ENCODE results near the gene TIAM2. TPM values are rescaled to one million over a fixed set of nuclear protein-coding genes. Genes with fewer than 3 reads are reported as not detected.

The TIAM2 gene
- total and polyA plus RNA-seq, 8 donors, result 1.1 to 44.2 (median 5.5) TPM

DNA sequence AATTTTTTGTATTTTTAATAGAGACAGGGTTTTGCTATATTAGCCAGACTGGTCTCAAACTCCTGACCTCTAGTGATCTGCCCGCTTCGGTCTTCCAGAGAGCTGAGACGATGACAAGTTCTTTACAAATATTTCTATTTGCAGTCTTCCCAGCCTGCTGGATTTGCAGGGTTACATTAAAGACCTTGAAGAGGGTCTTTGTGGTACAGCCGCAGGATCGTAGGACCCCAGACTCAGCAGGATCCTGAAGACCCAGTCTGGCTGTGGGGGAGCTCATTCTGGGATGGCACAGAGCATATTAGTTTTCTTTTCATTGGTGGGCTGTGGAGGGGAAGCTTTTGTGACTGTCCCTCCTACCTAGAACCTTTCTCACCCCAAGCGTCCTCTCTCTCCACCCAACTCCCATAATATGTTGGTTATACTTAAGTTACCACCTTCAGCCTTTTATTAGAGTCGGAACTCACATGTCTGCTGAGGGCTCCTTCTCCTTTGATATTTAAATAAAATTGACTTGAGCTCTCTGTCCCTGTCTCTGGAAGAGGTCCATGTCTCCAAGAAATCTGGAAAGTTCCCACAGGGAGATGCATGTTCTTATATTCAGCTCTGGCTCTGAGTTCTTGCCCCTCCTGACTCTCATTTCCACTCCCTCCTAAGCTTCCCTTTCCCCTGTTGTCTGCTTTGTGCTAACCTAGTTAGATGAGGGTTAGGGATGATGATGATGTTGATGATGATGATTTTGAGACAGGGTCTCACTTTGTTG is 72.0 kb downstream of the TIAM2 start:
- DNase-seq, result no peak
- Histone ChIP-seq H3K27me3 (no peaks in the 10 kb centered on the region), H3K27ac (no peak overlapping the region), H3K4me1 (no peaks in the 10 kb centered on the region), H3K9me3 (no peaks in the 10 kb centered on the region), H3K4me3 (no peak overlapping the region), H3K36me3 (no peaks in the 10 kb centered on the region)
- no peak for TF ChIP-seq POLR2AphosphoS5 (IDR thresholded peaks at IDR 0.05)
- no peak for TF ChIP-seq EP300 (IDR thresholded peaks at IDR 0.05)
- no peak for TF ChIP-seq POLR2A (IDR thresholded peaks at IDR 0.05)
- TF ChIP-seq, protein P1, sequence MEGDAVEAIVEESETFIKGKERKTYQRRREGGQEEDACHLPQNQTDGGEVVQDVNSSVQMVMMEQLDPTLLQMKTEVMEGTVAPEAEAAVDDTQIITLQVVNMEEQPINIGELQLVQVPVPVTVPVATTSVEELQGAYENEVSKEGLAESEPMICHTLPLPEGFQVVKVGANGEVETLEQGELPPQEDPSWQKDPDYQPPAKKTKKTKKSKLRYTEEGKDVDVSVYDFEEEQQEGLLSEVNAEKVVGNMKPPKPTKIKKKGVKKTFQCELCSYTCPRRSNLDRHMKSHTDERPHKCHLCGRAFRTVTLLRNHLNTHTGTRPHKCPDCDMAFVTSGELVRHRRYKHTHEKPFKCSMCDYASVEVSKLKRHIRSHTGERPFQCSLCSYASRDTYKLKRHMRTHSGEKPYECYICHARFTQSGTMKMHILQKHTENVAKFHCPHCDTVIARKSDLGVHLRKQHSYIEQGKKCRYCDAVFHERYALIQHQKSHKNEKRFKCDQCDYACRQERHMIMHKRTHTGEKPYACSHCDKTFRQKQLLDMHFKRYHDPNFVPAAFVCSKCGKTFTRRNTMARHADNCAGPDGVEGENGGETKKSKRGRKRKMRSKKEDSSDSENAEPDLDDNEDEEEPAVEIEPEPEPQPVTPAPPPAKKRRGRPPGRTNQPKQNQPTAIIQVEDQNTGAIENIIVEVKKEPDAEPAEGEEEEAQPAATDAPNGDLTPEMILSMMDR (IDR thresholded peaks at IDR 0.05), result no peak
- WGBS, 5 donors, result 79 to 91% (median 85%) methylated on average over 7 of the region's 7 CpGs
- intact Hi-C loops (cut with DNase I; ENCODE audit: low total_unique reads), result no loop called here

DNA sequence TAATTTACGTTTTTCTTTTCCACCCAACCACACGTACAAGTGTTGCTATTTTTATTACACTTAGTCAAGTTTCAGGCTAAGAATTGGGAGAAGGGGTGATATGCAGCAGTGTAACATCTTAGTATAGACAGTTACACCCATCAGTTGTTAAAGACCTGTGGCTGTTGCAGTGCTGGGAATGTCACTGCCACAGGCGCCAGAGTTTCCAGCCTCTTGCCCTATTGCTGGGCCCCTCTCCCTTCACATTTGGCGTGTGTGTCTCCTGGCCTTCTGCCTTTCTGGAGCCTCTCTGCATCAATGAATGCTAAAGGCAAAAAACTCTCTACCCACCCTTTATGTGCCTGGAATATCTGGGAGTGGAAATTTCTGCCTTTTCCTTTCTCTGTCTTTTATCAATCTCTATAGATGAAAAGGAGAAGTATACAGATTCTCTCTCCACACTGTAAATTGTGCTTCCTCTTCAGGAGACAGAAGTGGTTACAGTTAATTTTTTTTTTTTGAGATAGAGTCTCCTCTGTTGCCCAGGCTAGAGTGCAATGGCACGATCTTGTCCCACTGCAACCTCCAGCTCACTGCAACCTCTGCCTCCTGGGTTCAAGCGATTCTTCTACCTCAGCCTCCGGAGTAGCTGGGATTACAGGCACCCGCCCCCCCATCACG is 73.0 kb downstream of the TIAM2 start:
- no peak overlapping the region for H3K27ac ChIP-seq
- 76 to 86% (median 85%) methylated on average over 9 of the region's 9 CpGs for WGBS, 5 donors
- H3K9me3 ChIP-seq, result no peaks in the 10 kb centered on the region
- no peak overlapping the region for H3K4me3 ChIP-seq
- intact Hi-C loops (cut with DNase I; ENCODE audit: low total_unique reads), result no loop called here
- peak in 1 of 2 donors; percentile 41 for DNase-seq
- H3K27me3 ChIP-seq, result no peaks in the 10 kb centered on the region
- H3K4me1 ChIP-seq, result no peaks in the 10 kb centered on the region
- TF ChIP-seq, protein P1 (IDR thresholded peaks at IDR 0.05), result no peak
- TF ChIP-seq EP300 (IDR thresholded peaks at IDR 0.05), result no peak
- no peaks in the 10 kb centered on the region for H3K36me3 ChIP-seq

- TF ChIP-seq POLR2AphosphoS5 (IDR thresholded peaks at IDR 0.05) (no peak), POLR2A (IDR thresholded peaks at IDR 0.05) (no peak), EP300 (IDR thresholded peaks at IDR 0.05) (no peak)
- TF ChIP-seq, protein P1 (IDR thresholded peaks at IDR 0.05), result no peak
- no peak for DNase-seq
- intact Hi-C loops (cut with DNase I; ENCODE audit: low total_unique reads), result no loop called here
- Histone ChIP-seq H3K27me3 (no peaks in the 10 kb centered on the region), H3K27ac (no peak overlapping the region), H3K4me1 (no peaks in the 10 kb centered on the region), H3K4me3 (no peak overlapping the region), H3K36me3 (no peaks in the 10 kb centered on the region), H3K9me3 (no peaks in the 10 kb centered on the region)
Measured at GRCh38 chr6:155069543-155069942, 74.4 kb downstream of the TIAM2 start.

- TF ChIP-seq POLR2A (IDR thresholded peaks at IDR 0.05) (no peak), POLR2AphosphoS5 (IDR thresholded peaks at IDR 0.05) (no peak), EP300 (IDR thresholded peaks at IDR 0.05) (no peak)
- TF ChIP-seq, protein P1 (IDR thresholded peaks at IDR 0.05), result no peak
- no peak for DNase-seq
- H3K9me3 ChIP-seq, result no peaks in the 10 kb centered on the region
- H3K27ac ChIP-seq, result no peak overlapping the region
- H3K4me1 ChIP-seq, result no peaks in the 10 kb centered on the region
- no peaks in the 10 kb centered on the region for H3K36me3 ChIP-seq
- no peaks in the 10 kb centered on the region for H3K27me3 ChIP-seq
- intact Hi-C loops (cut with DNase I; ENCODE audit: low total_unique reads), result no loop called here
- WGBS, 5 donors, result 92 to 95% (median 93%) methylated on average over 12 of the region's 12 CpGs
- H3K4me3 ChIP-seq, result no peak overlapping the region
Measured at GRCh38 chr6:155075930-155076695, 81.0 kb downstream of the TIAM2 start.
